Neural progenitor cell (in vitro differentiated cells): ENCODE results near the gene RIPK4. TPM values are rescaled to one million over a fixed set of nuclear protein-coding genes. Genes with fewer than 3 reads are reported as not detected.
A peak's percentile ranks its signal among the peaks of the same experiment; 100 is the strongest.

Experiments
- DNase-seq: peaks from one replicate; pipeline ENCODE4 v3.0.0-alpha.2; 2016; ENCODE audit warnings: low spot score
- H2AFZ ChIP-seq: fragments of 200-600 bp; sonication (generic); replicated peaks from 2 replicates; pipeline ENCODE4 v1.6.1; 2016; ENCODE audit warnings: antibody characterized with exemption
- H3F3A ChIP-seq: fragments of 200-600 bp; sonication (generic); 2 replicates; pipeline ENCODE4 v1.6.1; 2016; ENCODE audit warnings: antibody characterized with exemption, low read depth
- H3K27ac ChIP-seq: fragments of 200-600 bp; sonication (generic); 2 replicates; pipeline ENCODE4 v1.5.1; 2016; ENCODE audit warnings: mild to moderate bottlenecking
- H3K27me3 ChIP-seq: fragments of 200-600 bp; sonication (generic); 2 replicates; pipeline ENCODE4 v1.6.1; 2016; ENCODE audit warnings: mild to moderate bottlenecking, moderate library complexity
- H3K36me3 ChIP-seq: fragments of 200-600 bp; sonication (generic); 2 replicates; pipeline ENCODE4 v1.5.1; 2016
- H3K4me1 ChIP-seq: fragments of 200-600 bp; sonication (generic); 2 replicates; pipeline ENCODE4 v1.6.1; 2016; ENCODE audit warnings: mixed run types
- H3K4me2 ChIP-seq: fragments of 200-600 bp; sonication (generic); 2 replicates; pipeline ENCODE4 v1.6.1; 2016
- H3K4me3 ChIP-seq: fragments of 200-600 bp; sonication (generic); 2 replicates; pipeline ENCODE4 v1.5.1; 2016
- H3K79me2 ChIP-seq: fragments of 200-600 bp; sonication (generic); 2 replicates; pipeline ENCODE4 v1.6.1; 2016; ENCODE audit warnings: low read depth
- H3K9ac ChIP-seq: fragments of 200-600 bp; sonication (generic); 2 replicates; pipeline ENCODE4 v1.6.1; 2016
- H3K9me3 ChIP-seq: fragments of 200-600 bp; sonication (generic); 2 replicates; pipeline ENCODE4 v1.5.1; 2016; ENCODE audit warnings: low read depth
- H4K20me1 ChIP-seq: fragments of 200-600 bp; sonication (generic); 2 replicates; pipeline ENCODE4 v1.6.1; 2016; ENCODE audit warnings: low read depth
- H3K27ac Mint-ChIP-seq: 3 replicates; pipeline ENCODE4 v1.8.0; 2021; ENCODE audit warnings: mixed read lengths
- H3K27me3 Mint-ChIP-seq: 2 replicates; pipeline ENCODE4 v1.8.0; 2022; ENCODE audit warnings: low read depth, mild to moderate bottlenecking, inconsistent platforms, moderate library complexity, mixed read lengths; ENCODE audit not compliant: insufficient read depth
- H3K36me3 Mint-ChIP-seq: 3 replicates; pipeline ENCODE4 v1.8.0; 2021; ENCODE audit warnings: mixed read lengths
- H3K4me1 Mint-ChIP-seq: 3 replicates; pipeline ENCODE4 v1.8.0; 2021; ENCODE audit warnings: mixed read lengths
- H3K4me3 Mint-ChIP-seq: 3 replicates; pipeline ENCODE4 v1.8.0; 2021; ENCODE audit warnings: mild to moderate bottlenecking, moderate library complexity, mixed read lengths
- H3K9me3 Mint-ChIP-seq: 3 replicates; pipeline ENCODE4 v1.8.0; 2020; ENCODE audit warnings: mixed read lengths
- CTCF ChIP-seq: fragments of 200-600 bp; sonication (generic); IDR thresholded peaks from 2 replicates; pipeline ENCODE4 v1.5.1; 2017; ENCODE audit warnings: antibody characterized with exemption, mild to moderate bottlenecking
- EZH2 ChIP-seq: fragments of 200-600 bp; sonication (generic); IDR thresholded peaks from 2 replicates; pipeline ENCODE4 v1.6.1; 2017; ENCODE audit warnings: antibody characterized with exemption, mild to moderate bottlenecking, moderate library complexity
- EZH2phosphoT487 ChIP-seq: fragments of 200-600 bp; sonication (generic); IDR thresholded peaks from 2 replicates; pipeline ENCODE4 v1.6.1; 2017; ENCODE audit warnings: antibody characterized with exemption
- total RNA-seq: library from RNA; depleted of rRNA; stranded (reverse); fragments of >200 nt; gene quantifications from 2 replicates; pipeline ENCODE4 v1.2.3, GENCODE V29; 2015; ENCODE audit warnings: low replicate concordance

Gene RIPK4
- total RNA-seq, 1 donor from 2014 or later, result 1.3 TPM

- no peaks in the 10 kb centered on the region for H3K9me3 ChIP-seq
- no peak overlapping the region for H3K4me3 Mint-ChIP-seq
- H3K4me1 ChIP-seq, result peaks cover 57% of the 10 kb centered on the region
- peaks cover 44% of the 10 kb centered on the region for H3F3A ChIP-seq
- peaks cover 100% of the 10 kb centered on the region for H3K27me3 ChIP-seq
- H3K36me3 Mint-ChIP-seq, result peaks cover 2% of the 10 kb centered on the region
- H3K36me3 ChIP-seq, result no peaks in the 10 kb centered on the region
- DNase-seq, result no peak
- H3K79me2 ChIP-seq, result no peaks in the 10 kb centered on the region
- H3K4me2 ChIP-seq, result peak overlapping the region; percentile 76
- H3K4me3 ChIP-seq, result no peak overlapping the region
- H3K9me3 Mint-ChIP-seq, result peaks cover 2% of the 10 kb centered on the region
- peaks cover 40% of the 10 kb centered on the region for H4K20me1 ChIP-seq
- no peak for TF ChIP-seq EZH2phosphoT487
- TF ChIP-seq CTCF, result no peak
- no peak for TF ChIP-seq EZH2
- peaks cover 58% of the 10 kb centered on the region for H3K4me1 Mint-ChIP-seq
- peaks cover 80% of the 10 kb centered on the region for H3K27me3 Mint-ChIP-seq
- H3K27ac ChIP-seq, result no peak overlapping the region
- H2AFZ ChIP-seq, result no peak overlapping the region
- no peak overlapping the region for H3K27ac Mint-ChIP-seq
- H3K9ac ChIP-seq, result no peak overlapping the region
These were observed 2.1 kb downstream of the RIPK4 start for GRCh38 chr21:41764558-41765419.

- Histone ChIP-seq H3K36me3 (no peaks in the 10 kb centered on the region), H2AFZ (no peak overlapping the region), H3K27me3 (peaks cover 92% of the 10 kb centered on the region), H4K20me1 (peaks cover 39% of the 10 kb centered on the region), H3K4me2 (peak overlapping the region; percentile 92), H3K27ac (no peak overlapping the region), H3K9ac (no peak overlapping the region), H3F3A (peaks cover 44% of the 10 kb centered on the region), H3K79me2 (no peaks in the 10 kb centered on the region), H3K4me1 (peaks cover 52% of the 10 kb centered on the region), H3K9me3 (no peaks in the 10 kb centered on the region), H3K4me3 (no peak overlapping the region)
- Mint-ChIP-seq H3K36me3 (peaks cover 2% of the 10 kb centered on the region), H3K27ac (no peak overlapping the region), H3K27me3 (peaks cover 79% of the 10 kb centered on the region), H3K4me3 (no peak overlapping the region), H3K9me3 (peaks cover 2% of the 10 kb centered on the region), H3K4me1 (peaks cover 63% of the 10 kb centered on the region)
- no peak for DNase-seq
- TF ChIP-seq EZH2phosphoT487 (no peak), EZH2 (no peak), CTCF (no peak)
These were observed 2.9 kb downstream of the RIPK4 start for GRCh38 chr21:41763996-41764395.

DNA sequence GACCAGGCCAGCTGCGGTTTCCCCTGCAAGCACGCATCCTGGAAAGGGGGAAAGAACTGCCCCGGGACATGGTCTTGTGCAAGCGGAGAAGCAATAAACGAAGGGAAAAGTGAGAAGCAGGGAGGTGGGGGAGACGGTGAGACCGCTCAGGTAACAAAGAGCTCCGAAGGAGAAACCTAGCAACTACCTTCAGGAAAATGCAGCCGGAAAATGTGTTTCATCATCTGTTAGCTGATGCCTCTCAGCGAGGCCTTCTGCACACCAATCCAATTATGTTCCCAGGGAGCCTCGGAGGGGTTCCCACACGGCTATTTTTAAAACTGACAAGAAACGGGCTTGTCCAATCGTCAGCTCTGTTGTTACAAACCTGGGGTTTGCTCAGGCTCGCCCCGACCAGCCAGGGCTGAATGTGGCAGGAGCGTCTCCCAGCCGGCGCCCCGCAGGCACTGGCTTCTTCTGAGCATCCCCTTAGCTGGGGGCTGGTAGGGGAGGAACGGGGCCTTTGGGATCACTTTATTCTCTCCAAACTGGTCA lies 3.4 kb downstream of the RIPK4 start:
- H3K27me3 Mint-ChIP-seq, result peaks cover 74% of the 10 kb centered on the region
- peak overlapping the region; percentile 92 for H3K4me2 ChIP-seq
- no peaks in the 10 kb centered on the region for H3K36me3 ChIP-seq
- peaks cover 2% of the 10 kb centered on the region for H3K9me3 Mint-ChIP-seq
- peaks cover 47% of the 10 kb centered on the region for H3K4me1 ChIP-seq
- H3K79me2 ChIP-seq, result no peaks in the 10 kb centered on the region
- peaks cover 60% of the 10 kb centered on the region for H3K4me1 Mint-ChIP-seq
- H3K27me3 ChIP-seq, result peaks cover 87% of the 10 kb centered on the region
- no peaks in the 10 kb centered on the region for H3K9me3 ChIP-seq
- no peak overlapping the region for H3K4me3 Mint-ChIP-seq
- H3K9ac ChIP-seq, result no peak overlapping the region
- H3K36me3 Mint-ChIP-seq, result peaks cover 2% of the 10 kb centered on the region
- peak overlapping the region; percentile 53 for H3K4me3 ChIP-seq
- TF ChIP-seq EZH2, result peak; percentile 47
- TF ChIP-seq CTCF, result no peak
- DNase-seq, result peak; percentile 55
- no peak overlapping the region for H3K27ac ChIP-seq
- no peak overlapping the region for H3K27ac Mint-ChIP-seq
- H2AFZ ChIP-seq, result no peak overlapping the region
- peaks cover 44% of the 10 kb centered on the region for H3F3A ChIP-seq
- peaks cover 34% of the 10 kb centered on the region for H4K20me1 ChIP-seq
